GM23248 (cell line): Measurements from ENCODE around the gene PFKP. TPM values are rescaled to one million over a fixed set of nuclear protein-coding genes. Genes with fewer than 3 reads are reported as not detected.

Experiments used
- DNase-seq: peaks from one replicate; pipeline ENCODE4 v3.0.0-alpha.2; 2015
- H2AFZ ChIP-seq: fragments of 200-600 bp; sonication (generic); 2 replicates; pipeline ENCODE4 v1.6.1; 2016; ENCODE audit warnings: antibody characterized with exemption
- H3F3A ChIP-seq: fragments of 200-600 bp; sonication (generic); 2 replicates; pipeline ENCODE4 v1.6.1; 2016; ENCODE audit warnings: mild to moderate bottlenecking, antibody characterized with exemption, mixed run types; ENCODE audit not compliant: insufficient read depth
- H3K27ac ChIP-seq: fragments of 200-600 bp; sonication (generic); 2 replicates; pipeline ENCODE4 v1.5.1; 2016; ENCODE audit warnings: mild to moderate bottlenecking
- H3K27me3 ChIP-seq: fragments of 200-600 bp; sonication (generic); replicated peaks from 2 replicates; pipeline ENCODE4 v1.6.1; 2016; ENCODE audit warnings: mild to moderate bottlenecking; ENCODE audit not compliant: insufficient read depth
- H3K36me3 ChIP-seq: fragments of 200-600 bp; sonication (generic); 2 replicates; pipeline ENCODE4 v1.6.1; 2016; ENCODE audit warnings: low read depth, mild to moderate bottlenecking
- H3K4me1 ChIP-seq: fragments of 200-600 bp; sonication (generic); 2 replicates; pipeline ENCODE4 v1.6.1; 2016; ENCODE audit warnings: mild to moderate bottlenecking; ENCODE audit not compliant: insufficient read depth
- H3K4me2 ChIP-seq: fragments of 200-600 bp; sonication (generic); one replicate; pipeline ENCODE4 v1.6.1; 2016; ENCODE audit warnings: mild to moderate bottlenecking; ENCODE audit not compliant: unreplicated experiment
- H3K4me3 ChIP-seq: fragments of 200-600 bp; sonication (generic); 2 replicates; pipeline ENCODE4 v1.5.1; 2016; ENCODE audit warnings: mild to moderate bottlenecking
- H3K79me2 ChIP-seq: fragments of 200-600 bp; sonication (generic); 2 replicates; pipeline ENCODE4 v1.6.1; 2016; ENCODE audit warnings: mild to moderate bottlenecking; ENCODE audit not compliant: insufficient read depth
- H3K9ac ChIP-seq: fragments of 200-600 bp; sonication (generic); 2 replicates; pipeline ENCODE4 v1.6.1; 2016; ENCODE audit warnings: mild to moderate bottlenecking
- H3K9me2 ChIP-seq: fragments of 200-600 bp; sonication (generic); 2 replicates; pipeline ENCODE4 v1.6.1; 2016; ENCODE audit warnings: mixed run types, mild to moderate bottlenecking, moderate library complexity; ENCODE audit not compliant: insufficient read depth
- H3K9me3 ChIP-seq: fragments of 200-600 bp; sonication (generic); one replicate; pipeline ENCODE4 v1.6.1; 2017; ENCODE audit warnings: low read depth
- H4K20me1 ChIP-seq: fragments of 200-600 bp; sonication (generic); 2 replicates; pipeline ENCODE4 v1.6.0; 2016; ENCODE audit not compliant: insufficient read depth
- EZH2 ChIP-seq: fragments of 200-600 bp; sonication (generic); IDR thresholded peaks from 2 replicates; pipeline ENCODE4 v1.6.1; 2018; ENCODE audit warnings: antibody characterized with exemption, mild to moderate bottlenecking; ENCODE audit not compliant: insufficient read depth, poor library complexity, severe bottlenecking
- EZH2phosphoT487 ChIP-seq: fragments of 200-600 bp; sonication (generic); IDR thresholded peaks from 2 replicates; pipeline ENCODE4 v1.6.1; 2018; ENCODE audit warnings: antibody characterized with exemption, moderate library complexity, mild to moderate bottlenecking, low read depth; ENCODE audit not compliant: insufficient read depth
- WGBS, 2 experiments: methylation state at CpG; one replicate each; pipeline ENCODE4 v1.1.6; 2015 to 2017; ENCODE audit warnings: low lambda C conversion rate in 2 of 2, low coverage in 1 of 2; ENCODE audit errors: missing lambda C conversion rate in 2 of 2; 5-methylcytosine and 5-hydroxymethylcytosine counted together
- in situ Hi-C: fragments of 300-500 bp; cut with MboI; formaldehyde crosslinking; loops from 2 replicates; pipeline ENCODE4 v1.15.0; 2020
- polyA plus RNA-seq: library from polyadenylated mRNA; unstranded; fragments of >200 nt; fragmentation: Nextera tagmentation; extraction: Ambion mirVana; gene quantifications from 2 replicates; pipeline ENCODE4 v1.2.1, GENCODE V29; 2016
- total RNA-seq: library from RNA; depleted of rRNA; stranded (reverse); fragments of >200 nt; shearing (Covaris generic); gene quantifications from 2 replicates; pipeline ENCODE4 v1.2.3, GENCODE V29; 2014

The PFKP gene
- total and polyA plus RNA-seq, 2 experiments from 2014 or later = 133 to 159 TPM

- no peaks in the 10 kb centered on the region for H3K27me3 ChIP-seq
- H3K9me2 ChIP-seq = no peaks in the 10 kb centered on the region
- H3K9ac ChIP-seq = peak overlapping the region; percentile 85
- no peaks in the 10 kb centered on the region for H4K20me1 ChIP-seq
- peaks cover 73% of the 10 kb centered on the region for H3K79me2 ChIP-seq
- in situ Hi-C loops = no loop called here
- peak overlapping the region; percentile 89 for H3K4me2 ChIP-seq
- H3K9me3 ChIP-seq = no peaks in the 10 kb centered on the region
- H3K36me3 ChIP-seq = 0 out of 2 replicates have a peak, but pooled peaks cover under 1% of the 10 kb centered on the region
- H3K4me3 ChIP-seq = peak overlapping the region; percentile 57
- H3F3A ChIP-seq = peaks cover 47% of the 10 kb centered on the region
- peaks cover 58% of the 10 kb centered on the region for H3K4me1 ChIP-seq
- TF ChIP-seq EZH2 = no peak
- no peak for TF ChIP-seq EZH2phosphoT487
- WGBS, 2 experiments = 48 to 50% methylated on average over 16 of the region's 16 CpGs
- H2AFZ ChIP-seq = no peak overlapping the region
- peak overlapping the region; percentile 99 for H3K27ac ChIP-seq
- peak; percentile 46 for DNase-seq
These were observed 28.8 kb downstream of the PFKP start for GRCh38 chr10:3096149-3096548.

DNA sequence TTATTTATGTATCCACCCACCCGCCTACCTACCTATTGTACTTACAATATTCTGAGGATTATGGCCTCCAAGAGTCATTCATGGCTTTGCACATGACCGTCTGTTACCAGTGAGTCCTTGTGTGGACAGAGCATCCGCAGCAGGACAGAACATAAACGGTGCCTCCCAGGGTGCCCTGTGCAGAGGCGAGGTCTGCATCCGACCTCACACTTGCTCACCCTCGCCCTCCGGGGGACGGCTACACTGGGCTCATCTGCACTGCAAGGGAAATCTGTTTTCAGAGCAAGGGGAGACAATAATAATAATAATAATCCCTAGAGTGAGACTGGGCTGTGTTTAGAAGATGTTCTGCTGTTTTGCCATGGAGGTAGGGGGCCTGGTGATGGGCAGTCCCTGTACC is 29.8 kb downstream of the PFKP start:
- Histone ChIP-seq H3K9me2 (no peaks in the 10 kb centered on the region), H3F3A (peaks cover 41% of the 10 kb centered on the region), H3K9me3 (no peaks in the 10 kb centered on the region), H3K9ac (no peak overlapping the region), H4K20me1 (no peaks in the 10 kb centered on the region), H3K4me3 (no peak overlapping the region), H3K36me3 (0 out of 2 replicates have a peak, but pooled peaks cover 7% of the 10 kb centered on the region), H2AFZ (no peak overlapping the region), H3K27me3 (no peaks in the 10 kb centered on the region), H3K4me1 (peaks cover 48% of the 10 kb centered on the region), H3K27ac (peak overlapping the region; percentile 99), H3K4me2 (no peak overlapping the region), H3K79me2 (peaks cover 72% of the 10 kb centered on the region)
- in situ Hi-C loops = no loop called here
- WGBS, 2 experiments = 88 to 89% methylated on average over 9 of the region's 9 CpGs
- no peak for TF ChIP-seq EZH2phosphoT487
- DNase-seq = no peak

- Histone ChIP-seq H3K27ac (peak overlapping the region; percentile 38; the same call in 1 of the 2 replicates), H2AFZ (no peak overlapping the region), H3K4me3 (no peak overlapping the region), H3K27me3 (no peaks in the 10 kb centered on the region), H3F3A (peaks cover 41% of the 10 kb centered on the region), H3K79me2 (peaks cover 61% of the 10 kb centered on the region), H3K4me1 (peaks cover 47% of the 10 kb centered on the region), H4K20me1 (no peaks in the 10 kb centered on the region), H3K9ac (peak overlapping the region; percentile 20; the same call in 1 of the 2 replicates), H3K9me2 (no peaks in the 10 kb centered on the region), H3K4me2 (peak overlapping the region; percentile 24), H3K36me3 (peaks cover 19% of the 10 kb centered on the region; the same call in 1 of the 2 replicates), H3K9me3 (no peaks in the 10 kb centered on the region)
- no peak for TF ChIP-seq EZH2
- 84 to 86% methylated on average over 11 of the region's 11 CpGs for WGBS, 2 experiments
- in situ Hi-C loops = no loop called here
- no peak for DNase-seq
These were observed 31.3 kb downstream of the PFKP start for GRCh38 chr10:3098689-3099088.

DNA sequence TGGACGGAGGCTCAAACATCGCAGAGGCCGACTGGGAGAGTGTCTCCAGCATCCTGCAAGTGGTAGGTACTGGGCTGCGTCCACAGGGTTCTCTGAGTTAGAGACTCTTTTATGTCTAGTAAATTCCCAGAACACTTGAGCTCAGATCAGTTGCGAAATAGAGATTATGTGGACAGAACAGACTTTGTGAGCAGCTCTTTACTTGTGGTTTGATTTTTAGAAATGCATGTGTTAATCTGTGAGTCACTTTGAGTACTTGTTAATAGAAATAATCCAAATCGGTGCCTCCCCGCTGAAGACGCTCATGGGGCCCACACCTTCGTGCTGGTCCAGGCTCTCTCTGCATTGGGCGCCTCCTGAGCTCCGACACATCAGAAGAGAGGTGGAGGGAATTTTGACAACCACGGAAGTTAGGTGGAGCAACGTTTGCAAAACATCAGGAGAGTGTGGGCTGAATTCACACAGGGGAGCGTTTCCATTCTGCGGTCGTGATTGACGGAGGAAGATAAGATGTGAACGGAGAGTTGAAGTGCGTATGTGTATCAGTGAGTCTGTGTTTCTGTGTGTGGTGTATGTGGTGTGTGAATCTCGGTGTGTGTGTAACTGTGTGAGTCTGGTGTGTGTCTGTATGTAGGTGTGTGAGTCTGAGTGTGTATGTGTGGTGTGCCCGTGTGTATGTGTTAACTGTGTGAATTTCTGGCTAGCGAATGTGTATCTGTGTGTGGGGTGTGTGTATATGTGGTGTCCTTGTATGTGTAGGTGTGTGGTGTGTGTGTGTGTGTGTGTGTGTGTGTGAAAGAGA is 32.1 kb downstream of the PFKP start:
- peaks cover 53% of the 10 kb centered on the region for H3K79me2 ChIP-seq
- 81 to 82% methylated on average over 22 of the region's 22 CpGs for WGBS, 2 experiments
- no peaks in the 10 kb centered on the region for H4K20me1 ChIP-seq
- no peaks in the 10 kb centered on the region for H3K9me2 ChIP-seq
- in situ Hi-C loops = no loop called here
- H3K4me1 ChIP-seq = peaks cover 42% of the 10 kb centered on the region
- no peaks in the 10 kb centered on the region for H3K9me3 ChIP-seq
- H3K36me3 ChIP-seq = peaks cover 27% of the 10 kb centered on the region; the same call in 1 of the 2 replicates
- DNase-seq = peak; percentile 87
- H3K4me2 ChIP-seq = peak overlapping the region; percentile 24
- H3K4me3 ChIP-seq = no peak overlapping the region
- no peak for TF ChIP-seq EZH2
- TF ChIP-seq EZH2phosphoT487 = no peak
- no peak overlapping the region for H2AFZ ChIP-seq
- H3K27me3 ChIP-seq = no peaks in the 10 kb centered on the region
- peak overlapping the region; percentile 20; the same call in 1 of the 2 replicates for H3K9ac ChIP-seq
- H3F3A ChIP-seq = peaks cover 38% of the 10 kb centered on the region
- peak overlapping the region; percentile 38 for H3K27ac ChIP-seq
